GM12878 (cell line): Measurements from ENCODE around the gene PPP3CB. TPM values are rescaled to one million over a fixed set of nuclear protein-coding genes. Genes with fewer than 3 reads are reported as not detected.

ENCODE experiments used
- CEBPB ChIP-seq, 2 experiments: fragments of 150-350 bp in 1 of 2; IDR thresholded peaks; 2 replicates each; pipeline ENCODE4 v1.6.1; 2012 to 2014; ENCODE audit warnings: low read depth in 2 of 2, low read length in 2 of 2, borderline replicate concordance in 1 of 2, inconsistent platforms in 1 of 2
- CREM ChIP-seq: IDR thresholded peaks from 2 replicates; pipeline ENCODE4 v1.6.1; 2014; ENCODE audit warnings: antibody characterized with exemption, low read depth
- IRF4 ChIP-seq: IDR thresholded peaks from 2 replicates; pipeline ENCODE4 v1.6.1; 2011; ENCODE audit warnings: low read depth, low read length
- KDM1A ChIP-seq: fragments of 200-600 bp; sonication (generic); IDR thresholded peaks from 2 replicates; pipeline ENCODE4 v1.6.1; 2016; ENCODE audit warnings: borderline replicate concordance
- MEF2A ChIP-seq: IDR thresholded peaks from 2 replicates; pipeline ENCODE4 v1.6.1; 2011; ENCODE audit warnings: low read depth, mild to moderate bottlenecking, low read length, moderate library complexity; ENCODE audit not compliant: insufficient read depth
- MTA2 ChIP-seq: fragments of 450-650 bp; IDR thresholded peaks from 2 replicates; pipeline ENCODE4 v1.6.1; 2016; ENCODE audit warnings: low read depth, mild to moderate bottlenecking, moderate library complexity
- MTA3 ChIP-seq: IDR thresholded peaks from 2 replicates; pipeline ENCODE4 v1.6.1; 2012; ENCODE audit warnings: low read length, inconsistent platforms, borderline replicate concordance
- NFYB ChIP-seq: IDR thresholded peaks from 2 replicates; pipeline ENCODE4 v1.6.1; 2011; ENCODE audit warnings: low read depth, mild to moderate bottlenecking, low read length, improper control_type of control experiment, moderate library complexity; ENCODE audit not compliant: insufficient read depth
- PML ChIP-seq: IDR thresholded peaks from 2 replicates; pipeline ENCODE4 v1.6.1; 2012; ENCODE audit warnings: low read length, inconsistent platforms
- POU2F2 ChIP-seq: IDR thresholded peaks from 3 replicates; pipeline ENCODE4 v1.6.1; 2011; ENCODE audit warnings: low read depth, mild to moderate bottlenecking, low read length, borderline replicate concordance
- RBBP5 ChIP-seq: fragments of 200-600 bp; sonication (generic); conservative IDR thresholded peaks from 2 replicates; pipeline ENCODE4 v1.6.1; 2016
- SIX5 ChIP-seq: IDR thresholded peaks from 2 replicates; pipeline ENCODE4 v1.6.1; 2011; ENCODE audit warnings: mild to moderate bottlenecking, low read depth, low read length, moderate library complexity; ENCODE audit not compliant: severe bottlenecking
- SUZ12 ChIP-seq: fragments of 200-600 bp; sonication (generic); IDR thresholded peaks from one replicate; pipeline ENCODE4 v1.6.1; 2018; ENCODE audit warnings: antibody characterized with exemption, mild to moderate bottlenecking; ENCODE audit not compliant: unreplicated experiment
- ZNF207 ChIP-seq: fragments of 450-650 bp; IDR thresholded peaks from 2 replicates; pipeline ENCODE4 v1.6.1; 2014; ENCODE audit warnings: antibody characterized with exemption, mild to moderate bottlenecking, borderline replicate concordance
- ZNF384 ChIP-seq: IDR thresholded peaks from 2 replicates; pipeline ENCODE4 v1.6.1; 2012; ENCODE audit warnings: low read depth, mild to moderate bottlenecking, low read length, improper control_type of control experiment, borderline replicate concordance
- polyA plus RNA-seq, 11 experiments: library from polyadenylated mRNA; depleted of rRNA in 4 of 11; unstranded in 6 of 11; stranded (reverse) in 5 of 11; fragments of >200 nt; fragmentation: Nextera tagmentation in 4 of 11; fragmentation: Illumina TruSeq in 1 of 11; extraction: Ambion mirVana in 4 of 11; extraction: Trizol in 1 of 11; gene quantifications; 1 replicate in 1 of 11; 2 replicates in 10 of 11; pipeline versions ENCODE4 v1.2.1 to v1.2.3, GENCODE V29; 2011 to 2016; ENCODE audit warnings: inconsistent platforms in 2 of 11, missing spikeins in 2 of 11, low read depth in 1 of 11
- total RNA-seq, 4 experiments: library from RNA; depleted of rRNA in 3 of 4; stranded (reverse); fragments of >200 nt in 3 of 4; fragmentation: Illumina TruSeq in 1 of 4; extraction: Trizol in 1 of 4; gene quantifications; 2 replicates each; pipeline versions ENCODE4 v1.2.1 to v1.2.3, GENCODE V29; 2013 to 2021
- TF ChIP-seq, protein P1 (sequence below): IDR thresholded peaks from 2 replicates; pipeline ENCODE4 v1.6.1; 2011; ENCODE audit warnings: low read depth, low read length, improper control_type of control experiment, borderline replicate concordance
- TF ChIP-seq, protein P2 (sequence below): fragments of 450-650 bp; IDR thresholded peaks from 2 replicates; pipeline ENCODE4 v1.6.1; 2017; ENCODE audit warnings: antibody characterized with exemption, mild to moderate bottlenecking, moderate library complexity
- TF ChIP-seq, protein P3 (sequence below): IDR thresholded peaks from 2 replicates; pipeline ENCODE4 v1.6.1; 2011; ENCODE audit warnings: mild to moderate bottlenecking, low read depth, low read length, moderate library complexity; ENCODE audit not compliant: insufficient replicate concordance
- TF ChIP-seq, protein P4 (sequence below): fragments of 450-650 bp; IDR thresholded peaks from 2 replicates; pipeline ENCODE4 v1.6.1; 2018; ENCODE audit warnings: mild to moderate bottlenecking, low read depth, moderate library complexity; ENCODE audit not compliant: partially characterized antibody

The PPP3CB gene
- total and polyA plus RNA-seq, 10 of the 15 experiments (the other 5 are each of a cell fraction or from before 2014, with no cell fraction given): 11.4 to 46.4 (median 19.3) TPM

DNA sequence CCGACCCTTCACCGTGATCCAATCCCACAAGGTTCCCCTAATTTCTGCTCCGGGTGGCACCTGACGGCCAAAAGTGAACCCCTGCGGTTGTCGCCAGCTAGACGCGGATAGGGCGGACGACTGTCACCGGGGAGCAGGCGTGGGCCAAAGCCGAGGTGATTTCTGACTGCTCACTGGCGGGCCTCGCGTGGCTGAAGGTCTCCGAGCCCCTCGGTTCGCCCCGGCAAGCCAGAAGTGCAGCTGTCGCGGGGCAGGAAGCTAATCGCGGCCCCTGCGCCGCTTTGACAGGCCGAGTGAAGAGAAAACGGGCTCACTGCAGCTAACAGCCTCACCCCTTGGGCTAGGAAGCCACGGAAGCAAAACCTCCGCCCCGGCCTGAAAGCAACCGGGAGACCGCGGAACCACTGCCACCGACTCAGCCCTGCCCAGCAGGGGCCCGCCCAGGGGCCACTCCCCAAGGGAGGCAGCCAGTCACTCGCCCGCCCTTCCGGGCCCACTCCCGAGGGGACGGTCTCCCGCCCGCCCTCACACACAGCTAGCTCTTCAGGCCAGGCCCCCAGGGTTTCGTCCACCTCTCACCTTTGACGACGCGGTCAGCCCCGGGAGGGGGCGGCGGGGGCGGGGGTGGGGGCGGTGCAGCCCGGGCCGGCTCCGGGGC is 469 bp downstream of the PPP3CB start (continued):
- no peak for TF ChIP-seq SIX5
- no peak; the same call in 1 of the 2 replicates for TF ChIP-seq CREM
- no peak for TF ChIP-seq CEBPB (IDR thresholded peaks at IDR 0.05; ENCODE audit: borderline replicate concordance in 1 of 2, low read depth in 2 of 2, low read length in 2 of 2)
- TF ChIP-seq, protein P1, sequence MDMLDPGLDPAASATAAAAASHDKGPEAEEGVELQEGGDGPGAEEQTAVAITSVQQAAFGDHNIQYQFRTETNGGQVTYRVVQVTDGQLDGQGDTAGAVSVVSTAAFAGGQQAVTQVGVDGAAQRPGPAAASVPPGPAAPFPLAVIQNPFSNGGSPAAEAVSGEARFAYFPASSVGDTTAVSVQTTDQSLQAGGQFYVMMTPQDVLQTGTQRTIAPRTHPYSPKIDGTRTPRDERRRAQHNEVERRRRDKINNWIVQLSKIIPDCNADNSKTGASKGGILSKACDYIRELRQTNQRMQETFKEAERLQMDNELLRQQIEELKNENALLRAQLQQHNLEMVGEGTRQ: no peak
- 0 out of 2 replicates have a peak, but pooled peaks have one; percentile 38 for TF ChIP-seq ZNF207
- TF ChIP-seq MTA3: no peak
- TF ChIP-seq, protein P2, sequence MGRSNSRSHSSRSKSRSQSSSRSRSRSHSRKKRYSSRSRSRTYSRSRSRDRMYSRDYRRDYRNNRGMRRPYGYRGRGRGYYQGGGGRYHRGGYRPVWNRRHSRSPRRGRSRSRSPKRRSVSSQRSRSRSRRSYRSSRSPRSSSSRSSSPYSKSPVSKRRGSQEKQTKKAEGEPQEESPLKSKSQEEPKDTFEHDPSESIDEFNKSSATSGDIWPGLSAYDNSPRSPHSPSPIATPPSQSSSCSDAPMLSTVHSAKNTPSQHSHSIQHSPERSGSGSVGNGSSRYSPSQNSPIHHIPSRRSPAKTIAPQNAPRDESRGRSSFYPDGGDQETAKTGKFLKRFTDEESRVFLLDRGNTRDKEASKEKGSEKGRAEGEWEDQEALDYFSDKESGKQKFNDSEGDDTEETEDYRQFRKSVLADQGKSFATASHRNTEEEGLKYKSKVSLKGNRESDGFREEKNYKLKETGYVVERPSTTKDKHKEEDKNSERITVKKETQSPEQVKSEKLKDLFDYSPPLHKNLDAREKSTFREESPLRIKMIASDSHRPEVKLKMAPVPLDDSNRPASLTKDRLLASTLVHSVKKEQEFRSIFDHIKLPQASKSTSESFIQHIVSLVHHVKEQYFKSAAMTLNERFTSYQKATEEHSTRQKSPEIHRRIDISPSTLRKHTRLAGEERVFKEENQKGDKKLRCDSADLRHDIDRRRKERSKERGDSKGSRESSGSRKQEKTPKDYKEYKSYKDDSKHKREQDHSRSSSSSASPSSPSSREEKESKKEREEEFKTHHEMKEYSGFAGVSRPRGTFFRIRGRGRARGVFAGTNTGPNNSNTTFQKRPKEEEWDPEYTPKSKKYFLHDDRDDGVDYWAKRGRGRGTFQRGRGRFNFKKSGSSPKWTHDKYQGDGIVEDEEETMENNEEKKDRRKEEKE: no peak
- peak; percentile 40; the same call in 1 of the 2 replicates for TF ChIP-seq MTA2
- TF ChIP-seq, protein P3, sequence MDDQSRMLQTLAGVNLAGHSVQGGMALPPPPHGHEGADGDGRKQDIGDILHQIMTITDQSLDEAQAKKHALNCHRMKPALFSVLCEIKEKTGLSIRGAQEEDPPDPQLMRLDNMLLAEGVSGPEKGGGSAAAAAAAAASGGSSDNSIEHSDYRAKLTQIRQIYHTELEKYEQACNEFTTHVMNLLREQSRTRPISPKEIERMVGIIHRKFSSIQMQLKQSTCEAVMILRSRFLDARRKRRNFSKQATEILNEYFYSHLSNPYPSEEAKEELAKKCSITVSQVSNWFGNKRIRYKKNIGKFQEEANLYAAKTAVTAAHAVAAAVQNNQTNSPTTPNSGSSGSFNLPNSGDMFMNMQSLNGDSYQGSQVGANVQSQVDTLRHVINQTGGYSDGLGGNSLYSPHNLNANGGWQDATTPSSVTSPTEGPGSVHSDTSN: no peak
- no peak for TF ChIP-seq NFYB
- TF ChIP-seq, protein P4, sequence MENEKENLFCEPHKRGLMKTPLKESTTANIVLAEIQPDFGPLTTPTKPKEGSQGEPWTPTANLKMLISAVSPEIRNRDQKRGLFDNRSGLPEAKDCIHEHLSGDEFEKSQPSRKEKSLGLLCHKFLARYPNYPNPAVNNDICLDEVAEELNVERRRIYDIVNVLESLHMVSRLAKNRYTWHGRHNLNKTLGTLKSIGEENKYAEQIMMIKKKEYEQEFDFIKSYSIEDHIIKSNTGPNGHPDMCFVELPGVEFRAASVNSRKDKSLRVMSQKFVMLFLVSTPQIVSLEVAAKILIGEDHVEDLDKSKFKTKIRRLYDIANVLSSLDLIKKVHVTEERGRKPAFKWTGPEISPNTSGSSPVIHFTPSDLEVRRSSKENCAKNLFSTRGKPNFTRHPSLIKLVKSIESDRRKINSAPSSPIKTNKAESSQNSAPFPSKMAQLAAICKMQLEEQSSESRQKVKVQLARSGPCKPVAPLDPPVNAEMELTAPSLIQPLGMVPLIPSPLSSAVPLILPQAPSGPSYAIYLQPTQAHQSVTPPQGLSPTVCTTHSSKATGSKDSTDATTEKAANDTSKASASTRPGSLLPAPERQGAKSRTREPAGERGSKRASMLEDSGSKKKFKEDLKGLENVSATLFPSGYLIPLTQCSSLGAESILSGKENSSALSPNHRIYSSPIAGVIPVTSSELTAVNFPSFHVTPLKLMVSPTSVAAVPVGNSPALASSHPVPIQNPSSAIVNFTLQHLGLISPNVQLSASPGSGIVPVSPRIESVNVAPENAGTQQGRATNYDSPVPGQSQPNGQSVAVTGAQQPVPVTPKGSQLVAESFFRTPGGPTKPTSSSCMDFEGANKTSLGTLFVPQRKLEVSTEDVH: no peak
- TF ChIP-seq SUZ12: no peak
- TF ChIP-seq RBBP5: no peak
- no peak for TF ChIP-seq PML
- no peak for TF ChIP-seq KDM1A
- TF ChIP-seq POU2F2: no peak; the same call in 1 of the 3 replicates
- no peak for TF ChIP-seq MEF2A
- no peak for TF ChIP-seq ZNF384
- no peak for TF ChIP-seq IRF4
